Retinal pigment epithelial cell (primary cell): ENCODE data around the gene C22orf39.

Experiments used
- DNase-seq: peaks from one replicate; pipeline ENCODE4 v3.0.0-alpha.2; 2010; ENCODE audit warnings: low read depth
- H3K4me3 ChIP-seq: 2 replicates; pipeline ENCODE4 v1.5.1; 2011; ENCODE audit warnings: mild to moderate bottlenecking, low read length, control low read depth, moderate library complexity
- TF ChIP-seq, protein P1 (sequence below): conservative IDR thresholded peaks from 2 replicates; pipeline ENCODE4 v1.5.1; 2011; ENCODE audit warnings: low read depth, low read length, control low read depth, inconsistent platforms

C22orf39 gene

DNA sequence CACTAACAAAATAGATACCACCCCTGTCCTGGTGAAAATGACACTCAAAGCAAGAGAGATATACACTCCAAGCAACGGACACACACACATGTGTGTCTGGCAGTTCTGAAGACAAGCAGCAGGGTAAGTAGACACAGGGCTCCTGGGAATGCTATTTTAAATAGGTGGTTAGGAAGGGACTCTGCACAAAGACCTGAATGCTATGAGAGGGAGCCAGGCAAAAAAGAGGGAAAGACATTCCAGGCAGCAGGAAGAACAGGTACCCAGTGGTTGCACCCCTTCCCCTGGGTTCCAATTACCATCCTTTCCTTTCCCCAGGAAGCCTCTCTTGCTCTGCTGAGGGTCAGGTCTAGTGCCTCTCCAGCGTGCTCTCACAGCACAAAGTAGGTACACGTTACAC is 28.5 kb upstream of the C22orf39 start:
- H3K4me3 ChIP-seq: no peak overlapping the region
- DNase-seq: no peak
- TF ChIP-seq, protein P1, sequence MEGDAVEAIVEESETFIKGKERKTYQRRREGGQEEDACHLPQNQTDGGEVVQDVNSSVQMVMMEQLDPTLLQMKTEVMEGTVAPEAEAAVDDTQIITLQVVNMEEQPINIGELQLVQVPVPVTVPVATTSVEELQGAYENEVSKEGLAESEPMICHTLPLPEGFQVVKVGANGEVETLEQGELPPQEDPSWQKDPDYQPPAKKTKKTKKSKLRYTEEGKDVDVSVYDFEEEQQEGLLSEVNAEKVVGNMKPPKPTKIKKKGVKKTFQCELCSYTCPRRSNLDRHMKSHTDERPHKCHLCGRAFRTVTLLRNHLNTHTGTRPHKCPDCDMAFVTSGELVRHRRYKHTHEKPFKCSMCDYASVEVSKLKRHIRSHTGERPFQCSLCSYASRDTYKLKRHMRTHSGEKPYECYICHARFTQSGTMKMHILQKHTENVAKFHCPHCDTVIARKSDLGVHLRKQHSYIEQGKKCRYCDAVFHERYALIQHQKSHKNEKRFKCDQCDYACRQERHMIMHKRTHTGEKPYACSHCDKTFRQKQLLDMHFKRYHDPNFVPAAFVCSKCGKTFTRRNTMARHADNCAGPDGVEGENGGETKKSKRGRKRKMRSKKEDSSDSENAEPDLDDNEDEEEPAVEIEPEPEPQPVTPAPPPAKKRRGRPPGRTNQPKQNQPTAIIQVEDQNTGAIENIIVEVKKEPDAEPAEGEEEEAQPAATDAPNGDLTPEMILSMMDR: no peak

DNA sequence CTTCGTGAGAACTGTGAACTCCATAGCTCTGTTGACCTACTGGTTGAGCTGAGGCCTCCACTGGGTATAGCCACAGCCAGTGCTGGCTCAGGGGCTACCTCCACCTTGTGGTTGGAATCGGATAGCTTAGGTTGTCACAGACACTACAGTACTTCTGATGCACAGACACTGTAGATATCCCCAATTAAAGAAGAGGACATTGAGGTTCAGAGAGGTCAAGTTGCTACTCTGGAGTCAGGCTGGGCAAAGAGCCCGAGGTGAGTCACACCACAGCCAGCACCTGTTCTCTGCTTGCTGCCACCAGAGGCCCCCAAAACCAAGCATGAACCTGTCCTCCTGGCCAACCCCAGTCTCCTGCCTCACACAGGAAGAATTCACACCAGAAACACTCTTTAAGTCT is 26.1 kb upstream of the C22orf39 start:
- TF ChIP-seq, protein P1: peak; percentile 1
- no peak for DNase-seq
- no peak overlapping the region for H3K4me3 ChIP-seq

DNA sequence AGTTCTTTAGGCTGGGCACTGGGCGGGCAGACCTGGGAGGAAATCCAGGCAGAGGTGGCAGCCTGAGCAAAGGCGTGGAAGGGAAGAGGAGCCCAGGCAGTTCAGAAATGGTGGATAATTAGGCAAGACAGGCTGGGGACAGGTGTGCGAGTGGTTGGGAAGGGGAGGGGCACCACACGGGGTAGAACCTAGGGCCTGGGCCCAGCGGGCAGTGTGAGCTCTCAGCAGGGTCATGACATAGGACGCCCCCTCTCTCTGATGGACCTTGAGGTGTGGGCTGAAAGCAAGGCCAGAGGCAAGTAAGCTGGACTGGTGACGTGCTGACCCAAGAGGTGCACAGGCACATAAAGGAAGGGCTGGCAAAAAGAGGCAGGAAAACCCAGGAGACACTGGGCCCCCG is 24.7 kb upstream of the C22orf39 start:
- TF ChIP-seq, protein P1: no peak
- no peak overlapping the region for H3K4me3 ChIP-seq
- DNase-seq: no peak

GRCh38 chr22:19471572-19471971 is 24.1 kb upstream of the C22orf39 start:
- H3K4me3 ChIP-seq: no peak overlapping the region
- TF ChIP-seq, protein P1: no peak
- DNase-seq: no peak

DNA sequence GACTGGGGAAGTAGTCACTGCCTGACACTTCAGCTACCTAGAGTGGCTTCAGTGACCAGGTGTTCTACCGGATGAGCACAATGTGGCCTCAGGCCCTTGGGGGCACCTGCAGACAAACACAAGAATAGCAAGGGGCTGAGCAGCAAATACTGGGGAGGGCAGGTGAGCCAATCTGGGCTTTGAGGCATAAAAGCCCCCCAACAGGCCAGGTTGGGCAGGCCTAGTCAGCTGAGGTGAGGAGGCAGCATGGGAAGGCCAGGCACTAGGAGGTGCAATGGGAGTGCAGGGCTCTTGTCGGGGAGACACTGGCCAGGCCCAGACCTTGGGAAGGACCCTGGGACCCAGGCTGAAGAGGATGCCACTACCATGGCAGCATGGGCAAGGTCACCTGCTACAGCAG is 22.5 kb upstream of the C22orf39 start:
- TF ChIP-seq, protein P1: no peak
- no peak overlapping the region for H3K4me3 ChIP-seq
- no peak for DNase-seq

GRCh38 chr22:19469421-19469820 is 21.9 kb upstream of the C22orf39 start:
- H3K4me3 ChIP-seq: no peak overlapping the region
- DNase-seq: no peak
- TF ChIP-seq, protein P1: no peak

DNA sequence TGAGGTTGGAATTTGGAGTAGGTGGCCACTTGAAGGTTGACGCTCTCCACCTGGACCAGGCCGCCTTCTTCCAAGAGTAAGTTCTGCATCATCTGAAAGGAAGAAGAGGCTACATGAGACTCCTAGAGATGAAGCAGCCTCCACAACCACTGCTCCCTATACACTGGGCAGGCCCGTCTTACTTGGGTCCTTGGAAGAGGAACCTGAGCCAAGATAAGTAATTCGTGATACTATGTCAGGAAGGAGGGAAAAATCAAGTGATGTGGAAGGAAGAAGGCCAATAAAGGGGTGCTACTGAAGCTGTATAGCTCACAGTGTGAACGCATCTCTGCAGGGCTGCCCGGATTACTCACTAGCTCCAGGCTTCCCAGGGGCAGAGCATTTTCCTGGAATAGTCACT is 20.4 kb upstream of the C22orf39 start:
- TF ChIP-seq, protein P1: no peak
- DNase-seq: no peak
- no peak overlapping the region for H3K4me3 ChIP-seq
